OCI-LY7 (cell line): ENCODE data around the gene STK32C. TPM values are rescaled to one million over a fixed set of nuclear protein-coding genes. Genes with fewer than 3 reads are reported as not detected.

Experiments
- BruUV-seq: library from RNA; stranded (reverse); fragments of 400-500 nt; replicated peaks from 2 replicates; lab custom pipeline; 2021; lab: Mats Ljungman, UMichigan
- CTCF ChIA-PET: fragments of 300-600 bp; sonication (Branson Sonifier 250); formaldehyde crosslinking; loops from one replicate; lab custom pipeline; 2022; ENCODE audit warnings: antibody characterized with exemption; ENCODE audit not compliant: unreplicated experiment; lab: Charles Lee
- POLR2A ChIA-PET: fragments of 300-600 bp; sonication (Branson Sonifier 250); formaldehyde crosslinking; loops from one replicate; lab custom pipeline; 2022; ENCODE audit warnings: antibody characterized with exemption; lab: Charles Lee
- DNase-seq: peaks from one replicate; pipeline ENCODE4 v3.0.0-alpha.2; 2015; ENCODE audit warnings: low spot score
- H2AFZ ChIP-seq: fragments of 200-600 bp; sonication (generic), shearing (Covaris generic); 2 replicates; pipeline ENCODE4 v1.6.1; 2014; ENCODE audit warnings: mild to moderate bottlenecking, antibody characterized with exemption, low read length, moderate library complexity
- H3K27ac ChIP-seq: fragments of 200-600 bp; sonication (generic); 2 replicates; pipeline ENCODE4 v1.5.1; 2014; ENCODE audit warnings: mixed run types, low read depth, mild to moderate bottlenecking, moderate library complexity, low read length, inconsistent platforms; ENCODE audit not compliant: poor library complexity, severe bottlenecking
- H3K36me3 ChIP-seq: fragments of 200-600 bp; sonication (generic); 2 replicates; pipeline ENCODE4 v1.6.1; 2014; ENCODE audit warnings: mild to moderate bottlenecking, antibody characterized with exemption, low read length, moderate library complexity, mixed read lengths; ENCODE audit not compliant: insufficient read depth
- H3K4me1 ChIP-seq: fragments of 200-600 bp; sonication (generic); 2 replicates; pipeline ENCODE4 v1.5.1; 2014; ENCODE audit warnings: mild to moderate bottlenecking, low read length; ENCODE audit not compliant: insufficient read depth, poor library complexity, severe bottlenecking
- H3K4me2 ChIP-seq: fragments of 200-600 bp; sonication (generic); 2 replicates; pipeline ENCODE4 v1.6.1; 2014; ENCODE audit warnings: mild to moderate bottlenecking, low read length
- H3K4me3 ChIP-seq: fragments of 200-600 bp; sonication (generic); 2 replicates; pipeline ENCODE4 v1.5.1; 2014; ENCODE audit warnings: mild to moderate bottlenecking, low read depth, low read length; ENCODE audit not compliant: poor library complexity, severe bottlenecking
- H3K79me2 ChIP-seq: fragments of 200-600 bp; sonication (generic); 2 replicates; pipeline ENCODE4 v1.6.1; 2016; ENCODE audit warnings: low read depth, mild to moderate bottlenecking, low read length, moderate library complexity, mixed read lengths; ENCODE audit not compliant: insufficient read depth
- H3K9me2 ChIP-seq: fragments of 200-600 bp; sonication (generic); 2 replicates; pipeline ENCODE4 v1.6.1; 2016; ENCODE audit warnings: mild to moderate bottlenecking, low read length, mixed read lengths; ENCODE audit not compliant: insufficient read depth
- H3K9me3 ChIP-seq: fragments of 200-600 bp; sonication (generic); 2 replicates; pipeline ENCODE4 v1.6.1; 2014; ENCODE audit warnings: mild to moderate bottlenecking, mixed run types, low read length, mixed read lengths
- H4K20me1 ChIP-seq: fragments of 200-600 bp; sonication (generic); 2 replicates; pipeline ENCODE4 v1.6.1; 2014; ENCODE audit warnings: mild to moderate bottlenecking, antibody characterized with exemption, low read length, moderate library complexity, mixed read lengths; ENCODE audit not compliant: insufficient read depth
- EZH2phosphoT487 ChIP-seq: fragments of 200-600 bp; sonication (generic); IDR thresholded peaks from 2 replicates; pipeline ENCODE4 v1.6.1; 2018; ENCODE audit warnings: low read depth, borderline replicate concordance, mild to moderate bottlenecking, mixed run types, antibody characterized with exemption, low read length, moderate library complexity, mixed read lengths
- intact Hi-C: fragments of 100-400 bp; cut with micrococcal nuclease; formaldehyde crosslinking; loops from one replicate; pipeline ENCODE4 v1.10.0; 2022; ENCODE audit not compliant: unreplicated experiment
- total RNA-seq, 2 experiments: library from RNA; depleted of rRNA in 1 of 2; stranded (reverse); fragments of >200 nt in 1 of 2; shearing (Covaris generic) in 1 of 2; gene quantifications; 2 replicates each; pipeline ENCODE4 v1.2.3, GENCODE V29; 2014 to 2022
- TF ChIP-seq, protein P1 (sequence below): fragments of 200-600 bp; sonication (generic); conservative IDR thresholded peaks from 2 replicates; pipeline ENCODE4 v1.5.1; 2014; ENCODE audit warnings: mild to moderate bottlenecking, antibody characterized with exemption, low read length, moderate library complexity, mixed read lengths

Gene STK32C
- total RNA-seq, 2 experiments from 2014 or later = 13.1 to 30.4 TPM

DNA sequence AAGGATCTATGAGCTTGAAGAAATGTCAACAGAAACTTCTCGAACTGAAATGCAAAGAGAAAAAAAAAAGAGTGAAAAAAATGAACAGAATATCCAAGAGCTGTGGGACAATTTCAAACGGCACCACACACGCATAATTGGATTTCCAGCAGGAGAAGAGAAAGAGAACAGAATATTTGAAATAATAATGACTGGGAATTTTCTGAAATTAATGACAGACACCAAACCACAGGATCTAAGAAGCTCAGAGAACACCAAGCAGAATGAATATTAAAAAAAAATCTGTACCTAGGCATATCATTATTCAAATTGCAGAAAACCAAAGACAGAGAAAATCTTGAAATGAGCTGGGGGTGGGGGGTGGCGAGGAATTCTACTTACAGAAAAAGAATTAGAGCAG lies 93.8 kb downstream of the STK32C start:
- Histone ChIP-seq H3K9me2 (no peaks in the 10 kb centered on the region), H3K9me3 (no peaks in the 10 kb centered on the region), H3K27ac (no peak overlapping the region), H4K20me1 (no peaks in the 10 kb centered on the region), H3K79me2 (no peaks in the 10 kb centered on the region), H3K4me2 (no peak overlapping the region), H3K4me3 (no peak overlapping the region), H3K4me1 (no peaks in the 10 kb centered on the region), H2AFZ (no peak overlapping the region), H3K36me3 (no peaks in the 10 kb centered on the region)
- no peak for DNase-seq
- ChIA-PET CTCF (no interaction called here), POLR2A (no interaction called here)
- intact Hi-C loops = no loop called here
- TF ChIP-seq, protein P1, sequence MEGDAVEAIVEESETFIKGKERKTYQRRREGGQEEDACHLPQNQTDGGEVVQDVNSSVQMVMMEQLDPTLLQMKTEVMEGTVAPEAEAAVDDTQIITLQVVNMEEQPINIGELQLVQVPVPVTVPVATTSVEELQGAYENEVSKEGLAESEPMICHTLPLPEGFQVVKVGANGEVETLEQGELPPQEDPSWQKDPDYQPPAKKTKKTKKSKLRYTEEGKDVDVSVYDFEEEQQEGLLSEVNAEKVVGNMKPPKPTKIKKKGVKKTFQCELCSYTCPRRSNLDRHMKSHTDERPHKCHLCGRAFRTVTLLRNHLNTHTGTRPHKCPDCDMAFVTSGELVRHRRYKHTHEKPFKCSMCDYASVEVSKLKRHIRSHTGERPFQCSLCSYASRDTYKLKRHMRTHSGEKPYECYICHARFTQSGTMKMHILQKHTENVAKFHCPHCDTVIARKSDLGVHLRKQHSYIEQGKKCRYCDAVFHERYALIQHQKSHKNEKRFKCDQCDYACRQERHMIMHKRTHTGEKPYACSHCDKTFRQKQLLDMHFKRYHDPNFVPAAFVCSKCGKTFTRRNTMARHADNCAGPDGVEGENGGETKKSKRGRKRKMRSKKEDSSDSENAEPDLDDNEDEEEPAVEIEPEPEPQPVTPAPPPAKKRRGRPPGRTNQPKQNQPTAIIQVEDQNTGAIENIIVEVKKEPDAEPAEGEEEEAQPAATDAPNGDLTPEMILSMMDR = no peak
- no peak for TF ChIP-seq EZH2phosphoT487
- no TSS peak for BruUV-seq

DNA sequence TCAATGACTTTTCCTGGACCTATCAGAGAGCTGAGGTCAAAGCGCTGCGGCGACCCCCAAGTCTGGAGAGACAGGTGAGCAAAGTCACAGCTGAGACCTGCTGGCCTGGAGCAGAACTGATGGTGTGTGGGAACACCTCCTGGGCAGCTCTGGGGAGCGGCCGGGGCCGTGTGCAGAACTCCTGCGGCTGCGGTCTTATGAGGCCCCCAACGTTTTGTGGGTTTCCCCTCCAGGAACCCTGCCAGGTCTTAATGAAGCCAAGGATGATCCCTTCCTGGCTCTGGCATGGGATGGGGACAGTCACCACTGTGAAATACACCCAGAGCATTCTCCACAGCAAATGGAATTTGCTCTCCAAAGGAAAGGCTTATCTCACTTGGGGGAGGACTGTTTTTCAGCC lies 94.9 kb downstream of the STK32C start:
- TF ChIP-seq, protein P1 = no peak
- TF ChIP-seq EZH2phosphoT487 = no peak
- H4K20me1 ChIP-seq = no peaks in the 10 kb centered on the region
- CTCF ChIA-PET = no interaction called here

DNA sequence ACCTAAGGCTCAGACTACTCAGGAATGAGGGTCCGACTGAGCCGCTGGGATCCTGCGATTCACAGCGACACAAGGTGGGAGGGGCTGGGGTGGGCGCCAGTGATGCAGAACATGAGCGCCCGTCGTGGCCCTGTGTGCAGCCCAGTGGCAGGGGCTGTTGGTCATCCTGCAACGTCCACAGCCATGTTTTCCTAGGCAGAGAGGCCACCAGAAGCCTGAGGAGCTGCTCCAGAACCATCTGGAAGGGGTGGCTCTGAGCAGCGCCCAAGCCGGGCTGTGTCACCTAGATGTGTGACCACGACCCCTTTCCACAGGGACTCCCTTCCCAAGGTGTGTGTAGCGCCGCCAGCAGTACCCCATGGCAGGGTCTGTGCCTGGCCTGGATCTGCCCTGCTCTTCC lies 96.5 kb downstream of the STK32C start:
- ChIA-PET POLR2A (no interaction called here), CTCF (no interaction called here)
- Histone ChIP-seq H2AFZ (no peak overlapping the region), H3K9me3 (no peaks in the 10 kb centered on the region), H3K36me3 (no peaks in the 10 kb centered on the region), H3K27ac (no peak overlapping the region), H3K4me2 (no peak overlapping the region), H3K79me2 (no peaks in the 10 kb centered on the region), H3K9me2 (no peaks in the 10 kb centered on the region), H3K4me3 (no peak overlapping the region), H4K20me1 (no peaks in the 10 kb centered on the region), H3K4me1 (no peaks in the 10 kb centered on the region)
- no TSS peak for BruUV-seq
- intact Hi-C loops = no loop called here
- TF ChIP-seq, protein P1 = no peak
- no peak for TF ChIP-seq EZH2phosphoT487
- no peak for DNase-seq

More for the DNA sequence above, 94.9 kb downstream of the STK32C start:
- Histone ChIP-seq H3K36me3 (no peaks in the 10 kb centered on the region), H3K79me2 (no peaks in the 10 kb centered on the region), H3K4me2 (no peak overlapping the region), H2AFZ (no peak overlapping the region), H3K4me1 (no peaks in the 10 kb centered on the region), H3K4me3 (no peak overlapping the region), H3K9me2 (no peaks in the 10 kb centered on the region), H3K9me3 (no peaks in the 10 kb centered on the region), H3K27ac (no peak overlapping the region)
- no peak for DNase-seq
- intact Hi-C loops = no loop called here
- POLR2A ChIA-PET = no interaction called here
- BruUV-seq = no TSS peak
